HG03469 (cell line): ENCODE results near the gene TFR2.

Experiments
- ATAC-seq: cut with Tn5 transposase; IDR thresholded peaks from one replicate; pipeline ENCODE4 v1.9.1; 2021; ENCODE audit warnings: mild to moderate bottlenecking, moderate library complexity, moderate number of reproducible peaks; ENCODE audit not compliant: unreplicated experiment

TFR2 gene

DNA sequence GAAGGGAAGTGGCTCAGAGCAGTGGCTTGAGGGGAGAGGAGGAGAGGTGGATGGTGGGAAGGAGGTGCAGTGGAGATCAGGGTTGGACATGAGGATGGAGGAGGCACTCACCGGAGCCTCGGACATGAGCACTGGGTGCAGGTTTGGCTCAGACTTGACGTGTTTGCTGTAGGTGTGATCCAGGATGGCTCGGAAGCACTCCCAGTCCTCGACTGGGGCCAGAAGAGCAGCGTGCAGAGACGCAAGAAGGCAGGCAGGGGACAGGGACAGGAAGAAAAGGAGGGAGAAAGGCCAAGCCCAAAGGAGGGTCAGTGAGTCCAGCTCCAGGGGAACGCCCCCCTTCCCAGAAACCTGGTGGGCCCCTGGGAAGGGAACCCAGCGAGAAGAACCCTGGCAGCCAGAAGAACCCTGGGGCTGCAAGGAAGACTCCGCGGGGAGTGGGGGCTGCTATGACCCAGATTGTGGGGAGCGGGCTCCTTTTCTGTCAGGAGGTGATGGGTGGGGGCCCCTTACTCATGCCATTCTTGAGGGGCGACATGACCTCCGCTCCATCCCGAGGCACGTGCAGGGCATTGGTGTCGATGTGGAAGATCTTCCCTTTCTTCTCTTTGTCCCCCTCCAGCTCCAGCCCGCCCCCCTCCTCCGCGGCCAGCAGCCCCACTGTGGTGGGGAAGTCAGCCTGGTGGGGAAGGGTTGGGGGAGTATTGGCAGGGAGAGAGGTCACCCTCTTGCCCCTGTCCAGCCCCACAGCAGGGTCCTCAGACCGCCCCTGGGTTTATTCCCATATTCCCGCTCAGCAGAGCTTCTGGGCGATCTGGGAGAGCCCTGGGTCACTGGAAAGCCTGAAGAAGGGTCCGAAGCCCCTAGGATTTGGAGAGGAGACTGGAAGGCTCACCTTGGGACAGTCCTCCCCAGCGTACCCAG is 13.8 kb upstream of the TFR2 start:
- ATAC-seq = no peak

DNA sequence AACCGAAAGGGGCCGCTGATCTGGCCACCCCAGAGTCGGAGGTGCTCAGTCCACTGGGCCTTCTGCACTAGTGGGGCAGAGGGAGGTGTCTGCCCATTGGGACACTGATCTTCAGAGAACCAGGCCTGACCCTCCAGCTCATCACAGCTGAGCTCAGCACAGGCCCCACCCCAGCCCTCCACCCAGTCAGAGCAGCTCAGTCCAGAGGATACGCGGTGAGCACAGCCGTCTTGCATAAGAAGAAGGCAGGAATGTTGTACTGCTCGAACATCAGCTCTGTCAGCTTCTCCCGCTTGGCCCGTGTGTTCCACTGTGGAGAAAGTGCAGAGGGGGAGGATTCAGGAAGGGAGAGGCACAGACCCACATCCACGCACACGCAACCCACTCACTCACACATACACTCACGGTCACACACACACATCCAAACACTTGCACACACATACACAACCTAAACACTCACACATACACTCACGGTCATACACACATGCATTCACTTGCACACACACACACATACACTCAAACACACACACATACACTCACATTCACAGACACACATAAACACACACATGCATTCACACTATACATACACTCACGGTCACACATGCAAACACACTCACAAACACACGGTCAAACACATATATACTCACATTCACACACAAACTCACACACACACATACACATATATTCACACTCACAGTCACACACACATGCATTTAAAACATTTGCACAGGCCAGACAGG is 8.6 kb upstream of the TFR2 start:
- ATAC-seq = no peak

- ATAC-seq = no peak
Measured at GRCh38 chr7:100642534-100642907, 1.2 kb upstream of the TFR2 start.

DNA sequence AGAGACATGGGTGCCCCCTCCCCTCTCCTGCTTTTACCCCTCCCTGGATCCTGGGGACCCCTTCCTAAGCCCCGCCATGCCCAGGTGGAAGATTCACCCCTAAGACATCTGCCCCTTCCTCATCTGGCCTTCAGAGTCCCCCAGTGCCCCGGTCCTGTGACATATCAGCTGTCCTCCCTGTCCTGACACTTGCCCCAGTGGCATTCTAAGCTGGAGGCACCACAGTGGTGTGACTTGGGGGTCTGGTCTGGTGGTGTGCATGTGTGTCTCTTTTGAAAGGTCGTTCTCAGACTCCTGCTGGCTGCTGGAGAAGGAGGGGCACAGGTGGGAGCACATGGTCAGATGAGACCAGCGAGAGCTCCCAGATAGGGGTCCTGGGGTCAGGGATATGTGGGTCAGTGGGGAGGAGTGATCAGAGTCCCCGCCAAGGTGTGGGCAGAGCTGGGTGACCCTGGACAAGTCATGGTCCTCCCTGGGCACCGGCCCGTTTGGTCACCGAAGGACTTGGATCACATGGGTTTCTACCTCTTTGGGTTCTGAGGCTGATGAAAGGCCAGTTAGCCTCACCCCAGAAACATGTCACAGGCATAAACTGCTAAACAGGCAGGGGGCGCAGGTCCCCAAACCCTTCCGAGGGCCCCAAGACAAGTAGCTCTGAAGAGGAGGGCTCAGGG is 645 bp upstream of the TFR2 start:
- ATAC-seq = no peak

- ATAC-seq = no peak
Measured at GRCh38 chr7:100640517-100641440, 573 bp downstream of the TFR2 start.

DNA sequence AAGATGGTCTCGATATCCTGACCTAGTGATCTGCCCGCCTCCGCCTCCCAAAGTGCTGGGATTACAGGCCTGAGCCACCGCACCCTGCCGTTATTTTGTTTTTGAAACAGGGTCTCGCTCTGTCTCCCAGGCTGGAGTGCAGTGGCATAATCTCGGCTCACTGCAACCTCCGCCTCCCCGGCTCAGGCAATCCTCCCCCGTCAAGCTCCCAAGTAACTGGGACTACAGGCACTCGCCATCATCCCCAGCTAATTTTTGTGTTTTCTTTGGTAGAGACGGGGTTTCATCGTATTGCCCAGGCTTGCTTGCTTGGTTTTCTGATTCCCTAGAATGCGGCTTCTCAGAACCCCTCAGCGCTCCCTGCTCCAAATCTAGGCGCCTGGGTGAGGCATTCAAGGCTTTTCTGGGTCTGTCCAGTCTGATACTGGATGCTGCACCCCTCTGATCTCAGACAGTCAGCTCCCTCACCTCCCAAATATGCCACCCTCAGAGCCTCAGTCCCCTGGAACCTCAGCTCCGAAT is 1.3 kb downstream of the TFR2 start:
- no peak for ATAC-seq

DNA sequence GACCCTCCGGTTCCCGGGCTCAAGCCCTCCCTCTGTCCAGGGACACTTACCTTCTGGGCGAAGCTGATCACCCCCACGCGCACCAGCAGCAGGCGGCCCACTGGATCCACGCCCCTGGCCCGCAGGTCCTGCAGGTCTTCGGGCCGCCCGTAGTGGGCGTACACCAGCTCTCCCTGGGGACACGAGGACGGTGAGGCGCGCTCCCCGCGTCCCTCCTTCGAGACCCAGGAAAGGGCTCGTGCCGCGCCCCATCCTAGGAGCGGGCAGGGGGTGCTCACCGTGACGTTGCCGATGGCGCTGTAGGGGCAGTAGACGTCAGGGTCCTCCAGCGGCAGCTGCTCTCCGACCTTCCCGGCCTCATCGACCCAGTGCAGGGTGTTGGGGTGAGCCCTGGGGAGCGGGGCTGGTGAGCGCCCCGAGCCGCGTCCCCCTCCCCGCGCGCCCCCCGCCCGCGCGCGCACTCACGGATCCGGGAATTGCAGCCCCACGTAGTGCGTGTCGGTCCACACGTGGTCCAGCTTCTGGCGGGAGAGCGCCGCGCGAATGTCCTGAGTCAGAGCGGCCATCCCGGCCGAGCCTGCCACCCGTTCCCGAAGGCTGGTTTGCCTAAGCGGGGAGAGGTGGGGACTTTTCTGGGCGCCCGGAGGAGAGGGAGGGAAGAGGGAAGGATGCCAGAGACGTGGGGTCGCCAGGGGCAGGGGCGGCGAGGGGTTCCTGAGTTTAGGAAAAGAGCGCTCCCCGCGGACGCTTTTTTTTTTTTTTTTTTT is 8.2 kb downstream of the TFR2 start:
- no peak for ATAC-seq

- no peak for ATAC-seq
Measured at GRCh38 chr7:100630066-100630465, 11.3 kb downstream of the TFR2 start.

DNA sequence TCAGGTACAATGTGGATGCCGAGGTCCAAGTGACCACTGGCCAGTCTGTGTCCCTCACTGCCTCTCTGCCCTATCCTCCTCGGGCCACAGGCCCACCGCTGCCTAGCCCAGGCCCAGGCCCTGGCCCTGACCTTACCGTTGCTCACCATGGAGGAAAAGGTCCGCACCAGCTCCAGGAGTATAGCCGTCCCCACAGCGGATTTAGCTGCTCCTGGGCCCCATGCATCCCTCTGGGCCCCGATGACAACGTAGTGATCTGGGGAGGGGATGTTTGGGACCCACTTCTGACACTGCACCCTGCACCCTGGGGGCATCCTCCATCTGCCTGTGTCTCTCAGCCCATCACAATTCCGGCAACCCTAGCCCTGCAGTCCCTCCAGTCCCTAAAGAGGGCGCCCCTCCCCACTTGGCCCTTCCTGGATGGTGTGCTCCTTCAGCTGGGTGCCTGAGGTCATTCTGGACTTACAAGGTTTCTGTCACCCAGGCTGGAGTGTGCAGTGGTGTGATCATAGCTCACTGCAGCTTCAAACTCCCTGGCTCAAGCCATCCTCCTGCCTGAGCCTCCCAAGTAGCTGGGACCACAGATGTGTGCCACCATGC is 12.1 kb downstream of the TFR2 start:
- no peak for ATAC-seq

DNA sequence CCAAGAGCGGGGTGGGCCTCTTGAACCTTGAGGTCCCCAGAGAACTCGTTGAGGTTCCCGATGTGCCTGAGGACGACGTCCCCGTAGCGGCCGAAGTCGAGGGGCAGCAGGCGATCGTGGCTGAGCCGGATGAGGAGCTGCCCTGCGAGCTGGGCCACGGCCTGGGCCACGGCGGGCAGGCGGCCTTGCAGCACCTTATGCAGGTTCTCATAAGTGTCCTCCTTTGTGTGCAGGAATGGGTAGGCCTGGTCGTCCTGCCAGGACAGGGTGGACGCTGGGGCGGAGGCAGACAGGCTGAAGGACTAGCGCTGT is 14.2 kb downstream of the TFR2 start:
- ATAC-seq = no peak

DNA sequence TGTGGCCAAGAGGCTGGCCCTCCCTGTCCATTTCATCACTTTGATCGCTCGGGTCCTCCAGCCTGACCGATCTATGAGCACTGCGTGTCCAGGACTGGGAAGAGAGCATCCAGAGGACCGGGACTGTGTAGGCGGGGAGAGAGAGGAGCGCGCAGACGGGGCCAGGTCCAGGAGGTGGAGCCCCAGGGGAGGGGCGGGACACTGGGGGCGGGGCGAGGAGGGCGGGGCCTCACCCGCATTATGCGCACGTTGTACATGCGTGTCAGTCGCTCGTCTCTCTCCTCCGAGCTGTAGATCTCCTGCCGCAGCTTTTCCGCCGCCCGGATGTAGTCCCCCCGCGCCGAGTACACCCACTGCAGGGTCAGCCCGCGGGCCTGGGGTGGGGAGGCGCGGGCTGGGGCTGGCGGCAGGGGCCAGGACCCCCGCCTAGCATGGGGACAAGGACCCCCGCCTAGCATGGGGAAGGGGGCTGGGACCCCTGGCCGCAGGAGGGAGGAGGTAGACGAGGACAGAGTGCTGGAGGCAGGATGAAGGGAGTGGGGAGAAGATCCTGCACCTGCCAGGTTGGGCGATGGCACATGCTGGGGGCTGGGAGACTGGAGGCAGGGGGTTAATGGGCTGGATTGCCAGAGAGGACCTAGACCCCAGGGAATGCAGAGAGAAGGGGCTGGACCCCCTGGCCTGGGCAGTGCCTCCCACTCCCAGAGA is 14.7 kb downstream of the TFR2 start:
- peak; percentile 52 for ATAC-seq

DNA sequence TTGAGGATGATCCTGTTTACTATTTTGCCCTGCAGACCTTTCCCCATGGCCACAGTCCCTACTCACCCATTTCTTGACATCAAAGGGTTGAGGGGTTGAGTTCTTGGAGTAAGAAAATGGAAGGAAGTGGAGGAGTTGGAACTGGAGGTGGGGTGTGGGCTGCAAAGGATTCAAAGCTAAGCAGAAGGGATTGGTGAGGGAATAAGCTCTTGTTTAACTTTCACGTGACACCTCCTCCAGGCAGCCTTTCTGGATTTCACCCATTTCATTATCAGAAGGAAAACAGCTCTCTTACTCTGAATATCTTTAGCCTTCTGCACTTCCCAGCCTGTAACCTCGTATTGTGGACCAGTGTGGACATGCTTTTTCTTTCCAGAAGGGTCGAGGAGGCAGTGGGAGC is 15.3 kb downstream of the TFR2 start:
- ATAC-seq = no peak

- ATAC-seq = no peak
Measured at GRCh38 chr7:100623951-100624824, 17.2 kb downstream of the TFR2 start.

DNA sequence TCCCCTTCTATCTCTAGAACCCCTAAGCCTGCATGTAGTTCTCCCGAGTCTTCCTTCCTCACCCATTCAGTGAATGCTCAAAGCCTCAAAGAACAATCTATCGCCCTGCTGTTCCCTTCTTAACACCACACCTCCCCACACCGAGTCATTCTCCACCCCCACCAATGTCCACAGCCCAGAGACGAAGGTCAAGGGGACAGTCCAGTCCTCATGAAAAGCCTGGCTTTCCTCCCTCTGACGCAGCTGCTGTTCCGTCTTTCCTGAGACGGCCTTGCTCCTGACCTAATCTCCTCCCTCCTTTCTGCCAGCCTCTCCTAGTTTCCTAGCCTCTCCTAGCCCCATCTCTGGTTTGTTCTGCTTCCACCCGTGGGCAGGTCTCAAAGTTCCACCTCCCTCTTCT is 19.8 kb downstream of the TFR2 start:
- no peak for ATAC-seq

DNA sequence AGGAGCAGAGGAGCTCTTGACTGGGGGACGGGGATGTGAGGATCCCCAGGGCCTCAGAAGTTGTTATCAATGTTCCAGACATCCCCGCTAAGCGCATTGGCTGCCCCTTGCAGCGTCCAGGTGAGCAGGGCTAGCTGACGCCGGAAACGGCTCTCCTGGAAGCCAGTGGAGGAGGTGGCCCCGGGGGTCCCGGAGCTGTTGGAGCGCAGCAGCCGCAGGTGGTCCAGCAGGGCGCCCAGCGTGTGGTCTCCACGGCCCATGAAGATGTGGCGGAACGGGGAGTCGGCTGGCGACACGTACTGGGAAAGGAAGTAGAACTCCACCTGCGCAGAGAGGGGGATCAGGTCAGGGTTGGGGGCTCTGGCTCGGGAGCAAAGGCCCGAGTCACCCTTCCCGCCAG is 20.5 kb downstream of the TFR2 start:
- no peak for ATAC-seq

DNA sequence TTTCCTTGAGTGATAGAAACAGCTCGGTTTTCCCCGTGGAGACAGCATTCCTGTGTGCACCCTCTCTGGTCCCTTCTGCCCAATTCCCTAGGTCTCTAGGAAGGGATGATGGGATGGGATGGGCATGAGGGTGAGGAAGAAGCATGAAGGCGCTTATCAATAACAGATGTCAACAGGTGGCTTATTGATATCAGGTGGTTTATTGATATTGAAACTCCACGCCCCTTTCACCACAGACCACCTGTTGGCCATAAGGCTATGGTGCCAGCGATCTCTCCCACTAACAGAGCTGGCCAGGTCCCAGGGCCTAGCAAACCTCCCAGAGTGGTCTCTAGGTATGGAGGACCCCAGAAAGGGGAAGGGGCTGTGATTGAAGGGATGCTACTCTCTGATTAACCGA is 21.1 kb downstream of the TFR2 start:
- ATAC-seq = no peak

DNA sequence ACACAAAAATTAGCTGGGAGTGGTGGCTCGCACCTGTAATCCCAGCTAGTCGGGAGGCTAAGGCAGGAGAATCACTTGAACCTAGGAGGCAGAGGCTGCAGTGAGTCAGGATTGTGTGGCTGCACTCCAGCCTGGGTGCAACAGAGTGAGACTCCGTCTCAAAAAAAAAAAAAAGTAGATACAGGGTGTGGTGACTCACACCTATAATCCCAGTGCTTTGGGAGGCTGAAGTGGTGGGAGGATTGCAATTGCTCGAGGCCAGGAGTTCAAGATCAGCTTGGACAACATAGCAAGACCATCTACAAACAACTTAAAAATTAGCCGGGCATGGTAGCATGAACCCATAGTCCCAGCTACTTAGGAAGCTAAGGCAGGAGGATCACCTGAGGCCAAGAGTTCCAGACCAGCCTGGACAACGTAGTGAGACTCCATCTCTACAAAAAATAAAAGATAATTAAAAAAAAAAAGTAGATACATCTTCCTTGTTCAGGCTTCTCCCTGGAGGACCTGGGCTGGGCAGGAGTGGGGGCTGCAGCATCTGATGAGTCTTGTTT is 27.0 kb downstream of the TFR2 start:
- ATAC-seq = no peak
